WTC11 (cell line): ENCODE measurements around the gene TUT4.

Experiments
- AR ChIP-seq: fragments of 250-450 bp; sonication (Bioruptor Pico); IDR thresholded peaks from 2 replicates; pipeline ENCODE4 v1.9.0; 2021; ENCODE audit warnings: mild to moderate bottlenecking
- ATF2 ChIP-seq: sonication (generic); formaldehyde crosslinking; IDR thresholded peaks from 2 replicates; pipeline ENCODE4 v1.8.1; 2022; ENCODE audit warnings: low read depth, missing genetic modification reagents, borderline replicate concordance
- CREB1 ChIP-seq: sonication (generic); formaldehyde crosslinking; IDR thresholded peaks from 2 replicates; pipeline ENCODE4 v1.8.0; 2023; ENCODE audit warnings: mild to moderate bottlenecking, missing genetic modification reagents
- CTCF ChIP-seq: fragments of 200-600 bp; IDR thresholded peaks from 2 replicates; pipeline ENCODE4 v1.8.0; 2022; ENCODE audit warnings: antibody characterized with exemption
- E2F1 ChIP-seq: sonication (generic); formaldehyde crosslinking; IDR thresholded peaks from 2 replicates; pipeline ENCODE4 v1.8.0; 2022; ENCODE audit warnings: mild to moderate bottlenecking, missing genetic modification reagents
- FOXP1 ChIP-seq: sonication (generic); formaldehyde crosslinking; IDR thresholded peaks from 2 replicates; pipeline ENCODE4 v1.8.0; 2022; ENCODE audit warnings: missing genetic modification reagents, mild to moderate bottlenecking, moderate library complexity, borderline replicate concordance
- GABPB1 ChIP-seq: sonication (generic); formaldehyde crosslinking; IDR thresholded peaks from 2 replicates; pipeline ENCODE4 v1.8.1; 2023; ENCODE audit warnings: mild to moderate bottlenecking, missing genetic modification reagents
- MXD4 ChIP-seq: fragments of 250-450 bp; sonication (Bioruptor Pico); IDR thresholded peaks from 2 replicates; pipeline ENCODE4 v1.8.0; 2021; ENCODE audit warnings: mild to moderate bottlenecking, moderate library complexity, borderline replicate concordance
- NFYB ChIP-seq: sonication (generic); formaldehyde crosslinking; conservative IDR thresholded peaks from 2 replicates; pipeline ENCODE4 v1.8.0; 2022; ENCODE audit warnings: low read depth, missing genetic modification reagents
- USF1 ChIP-seq: sonication (generic); formaldehyde crosslinking; IDR thresholded peaks from 2 replicates; pipeline ENCODE4 v1.8.0; 2022; ENCODE audit warnings: mild to moderate bottlenecking, missing genetic modification reagents
- ZBTB21 ChIP-seq: sonication (generic); formaldehyde crosslinking; IDR thresholded peaks from 2 replicates; pipeline ENCODE4 v1.8.1; 2023; ENCODE audit warnings: mild to moderate bottlenecking, missing genetic modification reagents, borderline replicate concordance
- ZNF138 ChIP-seq: sonication (generic); formaldehyde crosslinking; conservative IDR thresholded peaks from 2 replicates; pipeline ENCODE4 v1.8.1; 2022; ENCODE audit warnings: mild to moderate bottlenecking, moderate library complexity, missing genetic modification reagents
- ZNF263 ChIP-seq: sonication (generic); formaldehyde crosslinking; IDR thresholded peaks from 2 replicates; pipeline ENCODE4 v1.8.1; 2022; ENCODE audit warnings: low read depth, mild to moderate bottlenecking, moderate library complexity, missing genetic modification reagents
- ZNF671 ChIP-seq: fragments of 250-450 bp; sonication (Bioruptor Pico); IDR thresholded peaks from 2 replicates; pipeline ENCODE4 v1.8.0; 2021; ENCODE audit warnings: mild to moderate bottlenecking

GRCh38 chr1:52414942-52415341 is 137.9 kb downstream of the TUT4 start:
- TF ChIP-seq CTCF (no peak), FOXP1 (CRISPR knock-in tag) (no peak), ZNF671 (CRISPR knock-in tag) (no peak), USF1 (no peak), E2F1 (CRISPR knock-in tag) (no peak), NFYB (CRISPR knock-in tag) (no peak), GABPB1 (CRISPR knock-in tag) (no peak), ATF2 (no peak), ZNF263 (CRISPR knock-in tag) (no peak), AR (CRISPR knock-in tag) (no peak), ZNF138 (CRISPR knock-in tag) (no peak), MXD4 (CRISPR knock-in tag) (no peak), ZBTB21 (CRISPR knock-in tag) (no peak), CREB1 (CRISPR knock-in tag) (no peak)
